Inflammatory macrophage treated with lipopolysaccharide for 1 hour (primary cell): ENCODE measurements around the gene INTS11.

Experiments
- DNase-seq, 2 donors: peaks; one replicate each; pipeline ENCODE4 v3.0.0-alpha.2; 2020 to 2022

Gene INTS11

DNA sequence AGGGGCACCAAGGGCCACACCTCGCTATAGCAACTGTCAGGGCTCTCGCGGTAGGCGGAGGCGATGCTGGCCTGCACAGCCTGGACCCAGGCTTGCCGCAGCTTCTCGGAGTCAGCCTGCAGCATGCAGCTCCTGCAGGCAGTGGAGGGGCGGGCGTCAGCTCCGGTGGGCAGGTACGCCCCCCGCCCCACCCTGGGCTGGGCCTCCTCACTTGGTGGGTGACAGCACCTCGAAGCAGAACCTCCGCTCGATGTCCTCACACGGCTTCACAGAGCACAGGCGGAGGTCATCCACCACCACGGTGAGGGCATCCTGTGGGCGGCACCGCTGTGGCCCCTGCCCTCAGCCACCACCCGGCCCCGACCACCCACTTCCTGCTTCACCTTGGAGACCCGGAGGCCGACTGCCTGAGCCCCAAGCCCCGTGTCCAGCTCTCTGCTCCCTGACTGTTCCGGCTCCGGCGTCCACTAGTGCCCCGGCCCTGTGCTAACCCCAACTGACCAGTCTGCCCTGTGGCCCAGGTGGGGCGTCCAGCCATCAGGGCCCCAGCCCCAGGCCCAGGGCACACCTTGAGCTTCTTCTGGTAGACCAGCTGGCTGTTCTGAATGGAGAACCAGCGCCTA, 26.5 kb downstream of the INTS11 start:
- DNase-seq = no peak

DNA sequence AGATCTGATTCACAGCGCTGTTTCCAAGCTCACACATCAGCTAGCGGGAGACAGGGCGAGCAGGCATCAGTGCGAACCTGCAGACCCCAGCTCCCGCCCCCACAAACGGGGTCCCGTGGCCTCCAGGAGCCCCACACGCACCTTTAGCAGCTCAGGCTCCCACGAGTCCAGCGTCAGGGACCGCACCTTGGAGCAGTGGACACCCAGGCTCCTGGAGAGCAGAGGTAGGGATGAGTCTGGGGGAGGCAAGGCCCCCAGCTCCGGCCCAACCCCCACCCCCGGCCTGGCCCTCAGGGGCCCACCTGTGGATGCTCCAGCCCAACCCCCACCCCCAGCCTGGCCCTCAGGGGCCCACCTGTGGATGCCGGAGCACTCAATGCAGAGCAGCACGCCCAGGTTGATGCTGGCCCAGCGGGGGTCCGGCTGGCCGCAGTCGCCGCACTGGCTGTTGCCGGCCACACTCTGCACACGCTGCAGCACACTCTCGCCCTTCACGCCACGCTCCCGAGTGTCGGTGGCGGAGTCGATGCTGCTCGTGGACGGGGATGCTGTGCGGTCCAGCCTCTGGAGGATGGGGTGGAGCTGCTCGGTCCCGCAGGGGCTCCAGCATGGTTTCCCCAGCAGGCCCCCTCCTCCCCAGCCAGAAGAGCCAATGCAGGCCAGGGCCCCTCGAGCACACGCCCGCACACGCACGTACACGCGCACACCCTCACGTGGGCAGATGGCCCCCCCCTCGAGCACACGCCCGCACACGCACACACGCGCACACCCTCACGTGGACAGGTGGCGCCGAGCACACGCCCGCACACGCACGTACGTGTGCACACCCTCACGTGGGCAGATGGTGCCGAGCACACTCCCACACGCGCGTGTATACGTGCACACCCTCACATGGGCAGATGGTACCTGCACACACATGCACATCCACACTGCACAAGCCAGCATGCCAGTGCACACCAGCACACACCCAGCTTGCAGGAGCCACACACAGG, 28.1 kb downstream of the INTS11 start:
- no peak for DNase-seq

DNA sequence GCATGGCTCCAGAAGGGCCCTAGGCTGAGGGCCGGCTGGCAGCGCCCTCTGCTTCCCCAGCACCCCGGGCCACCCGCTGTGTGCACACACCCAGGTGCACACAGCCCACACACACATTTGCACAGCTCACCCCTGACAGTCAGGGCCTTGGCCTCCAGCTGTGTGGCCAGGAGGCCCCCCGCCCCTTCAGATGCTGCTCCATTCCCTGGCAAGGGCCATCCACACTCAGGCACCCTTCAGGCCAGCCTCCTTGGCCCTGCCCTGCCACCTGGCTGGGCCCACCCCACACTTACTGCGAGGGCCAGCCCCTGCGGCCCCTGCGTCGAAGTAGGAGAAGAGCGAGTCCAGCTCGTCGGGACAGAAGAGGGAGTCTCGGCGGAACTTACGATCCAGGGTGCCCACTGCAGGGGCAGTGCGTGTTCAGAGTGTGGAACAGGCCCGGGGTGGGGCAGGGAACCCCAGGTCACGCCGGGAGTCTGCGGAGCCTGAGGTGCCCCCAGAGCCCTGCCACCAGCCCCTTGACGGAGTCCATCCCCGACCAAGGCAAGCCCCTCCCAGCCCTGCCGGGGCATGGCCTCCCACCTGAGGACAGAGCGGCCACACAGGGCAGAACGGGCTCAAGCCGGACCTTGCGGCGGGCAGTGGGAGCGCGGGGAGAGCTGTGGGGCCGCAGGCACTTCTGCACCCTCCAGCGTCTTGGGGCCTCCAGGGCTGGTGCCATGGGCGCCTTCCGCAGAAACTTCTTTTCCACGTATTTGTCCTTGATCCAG, 29.1 kb downstream of the INTS11 start:
- no peak for DNase-seq

DNA sequence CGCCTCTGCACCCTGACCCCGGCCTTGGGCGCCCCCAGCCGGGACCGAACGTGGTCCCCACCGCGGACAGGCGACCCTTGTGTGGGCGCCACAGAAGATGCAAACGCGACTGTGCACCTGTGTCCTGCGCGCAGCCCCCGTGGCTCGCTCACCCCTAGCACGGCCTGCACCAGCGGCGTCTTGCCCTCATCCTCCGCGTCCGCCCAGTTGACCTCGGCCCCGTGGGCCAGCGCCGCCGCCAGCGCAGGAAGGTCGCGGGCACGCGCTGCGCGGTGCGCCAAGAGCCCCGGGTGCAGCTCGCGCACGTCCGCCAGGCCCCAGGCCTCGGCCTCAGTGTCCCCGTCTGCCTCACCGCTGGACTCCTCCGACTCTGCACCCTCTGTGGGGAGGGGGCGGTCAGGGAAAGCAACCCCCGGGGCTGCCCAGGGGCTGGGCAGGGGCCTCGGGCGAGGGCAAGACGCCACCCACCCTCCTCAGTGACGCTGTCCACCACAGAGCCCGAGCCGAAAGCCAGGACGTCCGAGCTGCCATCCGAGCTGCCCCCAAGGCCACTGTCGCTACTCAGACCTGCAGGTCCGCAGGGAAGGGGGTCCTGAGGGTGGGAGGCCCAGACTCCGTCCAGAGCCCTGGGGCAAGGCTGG, 30.1 kb downstream of the INTS11 start:
- no peak for DNase-seq

DNA sequence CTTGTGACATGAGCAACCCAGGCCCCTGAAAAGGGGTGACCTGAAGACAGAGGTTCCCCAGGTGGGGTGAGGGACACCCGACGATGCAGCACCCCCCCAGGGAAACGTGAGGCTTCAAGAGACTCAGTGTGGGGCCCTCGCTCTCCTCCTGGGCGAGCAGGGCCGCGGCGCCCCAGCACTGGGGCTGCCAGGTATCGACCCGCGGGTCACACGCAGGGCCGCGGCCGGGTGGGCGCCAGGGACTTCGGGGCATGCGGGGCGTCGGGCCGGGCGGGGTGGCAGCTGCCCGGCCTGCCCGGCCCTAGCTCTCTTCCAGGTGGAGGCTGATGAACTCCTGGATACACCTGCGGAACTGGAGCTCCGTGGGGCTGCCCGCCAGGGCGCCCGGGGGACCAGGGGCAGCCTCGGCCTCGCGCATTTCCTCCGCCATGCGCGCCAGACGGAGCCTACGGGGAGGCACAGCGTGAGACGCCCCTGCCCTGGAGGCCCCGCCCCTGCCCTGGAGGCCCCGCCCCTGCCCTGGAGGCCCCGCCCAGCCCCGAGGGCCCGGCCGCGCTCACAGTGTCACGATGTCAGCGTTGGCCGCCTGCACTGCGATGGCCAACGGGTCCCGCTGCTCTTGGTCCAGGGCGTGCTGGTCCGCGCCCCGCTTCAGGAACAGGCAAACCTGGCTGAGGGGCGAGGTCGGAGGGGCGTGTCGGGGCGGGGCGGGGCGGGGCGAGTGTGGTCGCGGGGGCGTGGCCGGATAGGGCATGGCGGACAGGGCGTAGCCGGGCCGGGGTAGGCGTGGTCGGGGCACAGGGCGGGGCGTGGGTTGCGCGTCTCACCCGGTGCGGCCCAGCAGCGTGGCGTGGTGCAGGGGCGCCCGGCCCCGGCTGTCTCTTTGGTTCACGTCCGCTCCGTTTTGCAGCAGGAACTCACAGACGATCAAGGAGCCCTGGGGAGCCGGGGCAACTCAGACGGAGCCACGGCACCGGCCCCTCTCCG, 30.9 kb downstream of the INTS11 start:
- no peak for DNase-seq

DNA sequence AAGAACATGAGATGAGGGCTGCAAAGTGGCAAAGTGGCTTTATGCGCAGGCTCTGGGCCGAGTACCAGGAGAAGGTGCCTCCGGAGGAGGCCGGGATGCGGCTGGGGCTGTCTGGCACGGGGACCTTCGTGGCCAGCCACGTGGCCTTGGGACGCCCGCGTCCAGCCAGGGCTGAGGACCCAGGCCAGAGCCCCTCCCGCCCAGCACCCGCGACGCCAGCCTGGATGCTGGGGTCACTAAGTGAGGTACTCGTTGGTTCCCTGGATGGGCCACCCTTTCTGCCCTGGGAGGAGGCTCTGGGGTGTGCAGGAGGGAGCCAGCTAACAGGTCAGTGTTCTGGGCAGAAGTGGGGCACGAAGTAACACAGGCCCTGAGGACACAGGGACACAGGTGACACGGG, 31.6 kb downstream of the INTS11 start:
- DNase-seq = no peak

DNA sequence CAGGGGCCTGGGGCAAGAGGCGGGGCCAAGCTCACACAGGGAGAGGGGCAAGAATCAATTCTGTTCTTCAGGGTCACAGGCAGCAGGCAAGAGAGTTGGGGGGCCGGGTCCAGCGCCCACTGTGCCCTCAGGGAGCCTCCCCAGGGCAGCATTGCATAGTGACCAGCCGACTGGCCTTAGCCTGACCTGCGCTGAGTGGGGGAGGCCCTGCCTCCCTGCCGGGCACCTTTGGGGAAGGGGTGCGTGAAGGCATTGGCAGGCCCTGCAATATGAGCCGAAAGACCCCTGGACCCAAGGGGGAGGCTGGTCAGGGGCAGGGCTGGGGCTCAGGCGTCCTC, 32.0 kb downstream of the INTS11 start:
- DNase-seq = no peak

DNA sequence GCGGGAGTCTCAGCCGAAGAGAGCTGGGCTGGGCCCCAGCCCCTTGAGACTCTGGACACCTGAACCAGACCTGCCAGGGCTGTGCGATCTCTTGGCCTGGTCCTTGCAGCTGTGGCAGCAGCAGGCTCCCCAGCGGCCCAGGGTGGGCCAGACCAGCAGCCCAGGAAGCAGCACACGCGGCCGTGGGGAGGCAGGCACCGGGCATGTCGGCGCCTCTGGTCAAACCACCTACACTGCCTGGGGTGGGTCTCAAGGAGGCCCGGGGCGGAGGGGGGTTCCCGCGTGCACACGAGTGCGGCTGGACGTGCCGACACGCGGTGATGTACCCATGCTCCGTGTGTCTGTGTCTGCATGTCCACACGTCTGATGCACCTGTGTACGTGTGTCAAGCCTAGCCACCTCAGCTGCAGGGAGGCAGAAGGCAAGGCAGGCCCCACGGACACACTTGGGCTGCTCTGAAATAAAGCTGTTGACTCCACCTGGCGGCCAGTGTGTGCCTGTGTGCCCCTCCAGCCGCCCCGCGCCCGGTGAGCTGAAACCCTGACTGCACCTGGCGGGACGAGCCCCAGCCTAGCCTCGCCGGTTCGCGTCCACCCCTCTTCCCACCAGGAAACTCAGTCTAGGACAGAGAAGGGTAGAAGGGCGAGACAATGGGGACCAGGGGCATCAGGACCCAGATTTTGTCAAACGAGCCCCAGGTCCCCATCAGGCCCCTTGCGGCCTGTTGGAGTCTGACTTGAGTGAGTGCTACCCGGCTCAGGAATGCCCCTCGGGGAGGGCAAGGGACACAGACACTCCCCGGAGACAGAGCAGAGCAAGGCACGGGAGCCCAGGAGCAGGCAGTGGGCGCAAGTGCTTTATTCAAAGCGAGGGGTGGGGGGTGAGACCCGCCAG, 32.7 kb downstream of the INTS11 start:
- no peak for DNase-seq

DNA sequence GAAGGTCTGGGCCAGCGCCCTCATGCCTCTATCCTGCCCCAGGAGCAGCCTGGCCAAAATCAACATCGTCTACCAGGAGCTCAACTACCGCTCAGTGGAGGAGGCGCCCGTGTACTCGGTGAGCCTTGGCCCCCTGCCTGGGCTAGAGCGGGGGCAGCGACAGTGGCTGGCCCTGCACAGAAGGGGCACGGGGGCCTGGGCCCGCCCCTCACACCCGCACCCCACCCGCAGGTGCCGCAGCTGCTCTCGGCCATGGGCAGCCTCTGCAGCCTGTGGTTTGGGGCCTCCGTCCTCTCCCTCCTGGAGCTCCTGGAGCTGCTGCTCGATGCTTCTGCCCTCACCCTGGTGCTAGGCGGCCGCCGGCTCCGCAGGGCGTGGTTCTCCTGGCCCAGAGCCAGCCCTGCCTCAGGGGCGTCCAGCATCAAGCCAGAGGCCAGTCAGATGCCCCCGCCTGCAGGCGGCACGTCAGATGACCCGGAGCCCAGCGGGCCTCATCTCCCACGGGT, 33.4 kb downstream of the INTS11 start:
- DNase-seq = no peak

DNA sequence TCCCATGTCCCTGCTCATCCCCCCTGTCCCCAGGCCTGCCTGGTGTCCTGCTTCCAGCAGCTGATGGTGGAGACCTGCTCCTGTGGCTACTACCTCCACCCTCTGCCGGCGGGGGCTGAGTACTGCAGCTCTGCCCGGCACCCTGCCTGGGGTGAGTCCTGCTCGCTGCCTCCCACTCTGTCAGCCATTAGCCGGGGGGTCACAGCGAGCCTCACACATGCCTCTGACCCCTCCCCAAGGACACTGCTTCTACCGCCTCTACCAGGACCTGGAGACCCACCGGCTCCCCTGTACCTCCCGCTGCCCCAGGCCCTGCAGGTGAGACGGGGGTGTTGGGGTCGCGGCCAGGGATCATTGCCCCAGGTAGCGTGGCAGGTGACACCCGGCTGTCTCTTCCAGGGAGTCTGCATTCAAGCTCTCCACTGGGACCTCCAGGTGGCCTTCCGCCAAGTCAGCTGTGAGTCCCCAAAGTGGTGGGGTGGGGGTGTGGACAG, 34.2 kb downstream of the INTS11 start:
- DNase-seq = peak in 1 of 2 donors; percentile 83

DNA sequence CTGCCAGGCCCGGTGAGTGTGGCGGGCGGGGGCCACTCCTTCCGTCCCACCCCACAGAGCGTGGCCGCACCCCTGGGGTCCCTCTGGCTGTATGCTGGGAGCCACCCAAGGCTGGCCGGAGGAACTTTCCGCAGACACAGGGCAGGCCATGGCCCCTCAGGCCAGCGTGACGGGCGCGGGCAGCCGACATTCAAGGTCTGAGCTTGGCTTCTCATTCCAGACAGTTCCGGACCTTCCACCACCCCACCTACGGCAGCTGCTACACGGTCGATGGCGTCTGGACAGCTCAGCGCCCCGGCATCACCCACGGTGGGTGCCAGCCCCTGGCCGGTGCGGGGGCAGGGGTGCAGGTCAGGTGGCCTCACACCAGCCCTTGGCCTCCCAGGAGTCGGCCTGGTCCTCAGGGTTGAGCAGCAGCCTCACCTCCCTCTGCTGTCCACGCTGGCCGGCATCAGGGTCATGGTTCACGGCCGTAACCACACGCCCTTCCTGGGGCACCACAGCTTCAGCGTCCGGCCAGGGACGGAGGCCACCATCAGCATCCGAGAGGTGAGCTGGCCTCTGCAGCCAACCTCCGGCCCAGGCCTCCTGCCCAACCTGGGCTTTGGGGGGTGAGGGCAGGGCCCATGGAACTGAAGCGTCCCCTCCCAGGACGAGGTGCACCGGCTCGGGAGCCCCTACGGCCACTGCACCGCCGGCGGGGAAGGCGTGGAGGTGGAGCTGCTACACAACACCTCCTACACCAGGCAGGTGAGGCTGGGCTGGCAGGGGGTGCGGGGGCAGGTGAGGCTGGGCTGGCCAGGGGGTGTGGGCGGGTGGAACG, 37.0 kb downstream of the INTS11 start:
- DNase-seq = no peak

DNA sequence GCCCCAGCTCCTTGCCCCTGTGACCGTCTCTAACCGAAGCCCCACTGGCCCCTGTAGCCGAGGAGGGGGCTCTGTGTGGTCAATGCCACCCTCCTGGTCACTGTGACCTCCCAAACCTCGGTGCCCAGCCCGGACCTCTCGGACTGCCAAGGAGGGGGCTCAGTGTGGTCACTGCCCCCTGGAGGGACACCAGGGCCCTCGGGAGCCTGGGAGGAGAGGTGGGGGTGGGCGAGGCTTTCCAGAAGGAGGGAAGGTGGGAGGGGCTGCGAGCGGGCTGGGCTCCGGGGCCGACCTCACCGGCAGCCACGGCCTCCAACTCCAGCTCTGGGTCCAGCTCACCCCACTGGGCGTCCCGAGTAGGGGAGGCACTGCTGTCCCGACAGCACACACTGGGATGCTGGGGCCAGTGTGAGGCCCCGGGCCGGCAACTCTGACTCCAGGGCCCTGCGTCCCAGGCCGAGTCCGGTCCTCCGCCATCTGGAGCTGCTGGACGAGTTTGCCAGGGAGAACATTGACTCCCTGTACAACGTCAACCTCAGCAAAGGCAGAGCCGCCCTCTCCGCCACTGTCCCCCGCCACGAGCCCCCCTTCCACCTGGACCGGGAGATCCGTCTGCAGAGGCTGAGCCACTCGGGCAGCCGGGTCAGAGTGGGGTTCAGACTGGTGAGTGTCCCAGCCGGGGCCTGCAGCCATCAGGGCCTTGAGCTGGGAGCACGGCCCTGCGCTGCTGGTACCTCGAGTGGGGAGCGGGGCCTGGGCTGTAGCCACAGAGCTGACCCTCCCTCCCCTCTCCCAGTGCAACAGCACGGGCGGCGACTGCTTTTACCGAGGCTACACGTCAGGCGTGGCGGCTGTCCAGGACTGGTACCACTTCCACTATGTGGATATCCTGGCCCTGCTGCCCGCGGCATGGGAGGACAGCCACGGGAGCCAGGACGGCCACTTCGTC, 37.9 kb downstream of the INTS11 start:
- no peak for DNase-seq

DNA sequence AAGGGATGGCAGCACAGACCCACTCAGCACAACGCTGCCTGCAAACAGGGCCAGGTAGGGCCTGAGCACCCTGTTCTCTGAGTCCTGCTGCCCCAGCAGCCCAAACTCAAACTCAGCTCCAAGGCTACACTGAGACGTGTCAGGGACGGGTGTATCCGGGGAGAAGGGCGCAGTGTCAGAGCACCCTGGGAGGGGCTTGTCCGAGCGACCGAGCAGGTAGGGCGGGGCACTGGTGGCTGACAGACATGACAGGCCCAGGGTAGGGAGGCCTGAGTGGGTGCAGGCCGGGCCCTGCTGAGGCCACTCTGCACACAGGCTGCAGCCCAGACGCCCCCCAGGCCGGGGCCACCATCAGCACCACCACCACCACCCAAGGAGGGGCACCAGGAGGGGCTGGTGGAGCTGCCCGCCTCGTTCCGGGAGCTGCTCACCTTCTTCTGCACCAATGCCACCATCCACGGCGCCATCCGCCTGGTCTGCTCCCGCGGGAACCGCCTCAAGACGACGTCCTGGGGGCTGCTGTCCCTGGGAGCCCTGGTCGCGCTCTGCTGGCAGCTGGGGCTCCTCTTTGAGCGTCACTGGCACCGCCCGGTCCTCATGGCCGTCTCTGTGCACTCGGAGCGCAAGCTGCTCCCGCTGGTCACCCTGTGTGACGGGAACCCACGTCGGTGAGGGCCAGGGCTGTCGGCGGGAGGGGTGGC, 38.7 kb downstream of the INTS11 start:
- DNase-seq = no peak

DNA sequence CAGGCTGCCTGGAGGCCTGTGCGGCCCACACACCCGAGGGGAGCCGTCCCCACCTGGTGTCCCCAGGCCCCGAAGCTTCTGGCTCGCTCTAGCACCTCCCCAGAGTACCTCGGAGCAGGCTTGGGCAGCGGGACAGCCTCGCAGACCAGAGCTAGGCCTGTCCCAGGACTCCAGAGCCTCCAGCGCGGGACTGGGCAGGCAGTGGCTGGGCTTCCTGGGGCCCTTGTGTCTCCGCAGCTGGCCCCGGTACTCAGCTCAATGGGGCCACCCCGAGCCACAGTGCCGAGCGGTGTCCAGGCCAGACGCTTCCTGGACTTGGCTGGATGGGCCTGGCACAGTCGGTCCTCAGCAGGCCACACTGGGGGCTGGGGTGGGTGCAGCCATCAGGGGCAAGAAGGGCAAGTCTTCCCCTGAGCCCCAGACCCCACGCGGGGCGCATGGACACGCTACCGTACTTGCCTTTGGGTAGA, 39.3 kb downstream of the INTS11 start:
- DNase-seq = no peak

DNA sequence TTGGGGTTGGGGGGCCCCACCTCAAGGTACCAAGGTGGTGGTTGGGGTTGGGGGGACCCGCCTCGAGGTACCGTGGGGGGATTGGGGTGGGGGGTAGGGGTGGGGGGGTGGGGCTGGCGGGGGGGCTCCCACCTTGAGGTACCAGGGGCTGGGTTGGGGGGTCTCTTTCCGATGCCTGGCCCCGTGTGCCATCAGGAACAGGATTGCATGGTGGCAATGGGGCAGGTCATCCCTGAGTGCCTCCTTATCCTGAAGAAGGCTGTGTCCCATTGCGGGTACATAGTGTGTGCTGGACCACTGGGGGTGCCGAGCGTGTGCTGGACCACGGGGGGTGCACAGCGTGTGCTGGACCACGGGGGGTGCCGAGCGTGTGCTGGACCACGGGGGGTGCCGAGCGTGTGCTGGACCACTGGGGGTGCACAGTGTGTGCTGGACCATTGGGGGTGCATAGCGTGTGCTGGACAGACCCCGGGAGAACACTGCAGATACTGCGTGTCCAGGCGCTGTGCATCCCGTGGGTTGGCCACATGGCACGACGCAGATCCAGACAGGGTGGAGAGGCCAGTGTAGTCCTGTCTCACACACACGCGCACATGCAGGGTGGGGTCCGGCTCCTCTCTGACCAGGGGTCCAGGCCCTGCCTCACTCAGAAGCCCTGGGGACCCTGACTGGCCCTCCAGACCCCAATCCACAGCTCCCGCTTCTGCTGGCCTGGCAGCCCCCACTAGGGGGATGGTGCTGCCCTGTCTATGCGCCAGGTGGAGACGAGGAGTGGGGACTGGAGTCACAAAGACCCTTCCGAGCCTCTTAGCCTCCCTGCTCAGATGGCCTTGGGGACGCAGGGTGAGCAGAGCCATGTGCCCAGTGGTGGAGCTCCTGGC, 40.0 kb downstream of the INTS11 start:
- no peak for DNase-seq

DNA sequence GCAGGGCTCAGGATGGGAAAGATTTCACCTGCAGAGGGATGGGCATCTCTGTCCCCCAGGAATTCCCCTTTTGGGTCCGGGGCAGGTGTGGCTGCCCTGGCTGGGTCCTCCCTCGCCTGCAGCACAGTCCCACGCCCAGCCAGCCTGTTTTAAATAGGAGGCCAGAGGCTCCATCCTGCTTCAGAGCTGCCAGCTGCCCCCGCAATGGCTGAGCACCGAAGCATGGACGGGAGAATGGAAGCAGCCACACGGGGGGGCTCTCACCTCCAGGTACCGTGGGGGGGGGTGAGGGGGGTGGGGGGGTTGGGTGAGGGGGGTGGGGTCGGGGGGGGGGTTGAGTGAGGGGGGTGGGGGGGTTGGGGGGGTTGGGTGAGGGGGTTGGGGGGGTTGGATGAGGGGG, 40.6 kb downstream of the INTS11 start:
- no peak for DNase-seq
